SK-N-SH treated with all-trans-retinoic acid at 6 μM for 48 hours (cell line): Measurements from ENCODE around the gene SLC47A2.

ENCODE experiments used
- ATAC-seq: fragments of 200-7000 bp; cut with Tn5 transposase; 3 replicates; pipeline ENCODE4 v1.9.1; 2020; ENCODE audit warnings: mild to moderate bottlenecking, moderate library complexity
- ARNTL ChIP-seq: fragments of 450-650 bp; formaldehyde crosslinking; IDR thresholded peaks from 2 replicates; pipeline ENCODE4 v1.5.0; 2020; ENCODE audit warnings: low read depth, mild to moderate bottlenecking, moderate library complexity, borderline replicate concordance
- BACH2 ChIP-seq: fragments of 250-450 bp; sonication (Bioruptor Pico); IDR thresholded peaks from 2 replicates; pipeline ENCODE4 v1.9.0; 2021; ENCODE audit warnings: mild to moderate bottlenecking, borderline replicate concordance
- CREB5 ChIP-seq: fragments of 250-450 bp; sonication (Bioruptor Pico); IDR thresholded peaks from 2 replicates; pipeline ENCODE4 v1.5.1; 2020; ENCODE audit warnings: low read depth, mild to moderate bottlenecking, moderate library complexity
- CSDC2 ChIP-seq: fragments of 250-450 bp; sonication (Bioruptor Pico); IDR thresholded peaks from 2 replicates; pipeline ENCODE4 v1.5.0; 2020; ENCODE audit warnings: mild to moderate bottlenecking, moderate library complexity
- CSRNP3 ChIP-seq: fragments of 250-450 bp; sonication (Bioruptor Pico); IDR thresholded peaks from 2 replicates; pipeline ENCODE4 v1.5.1; 2021; ENCODE audit warnings: mild to moderate bottlenecking, moderate library complexity
- ESRRG ChIP-seq: fragments of 250-450 bp; sonication (Bioruptor Pico); IDR thresholded peaks from 2 replicates; pipeline ENCODE4 v1.6.1; 2021; ENCODE audit warnings: mild to moderate bottlenecking
- GLIS3 ChIP-seq: fragments of 250-450 bp; sonication (Bioruptor Pico); IDR thresholded peaks from 2 replicates; pipeline ENCODE4 v1.5.0; 2020; ENCODE audit warnings: mild to moderate bottlenecking, moderate library complexity
- ISL1 ChIP-seq: fragments of 250-450 bp; sonication (Bioruptor Pico); IDR thresholded peaks from 2 replicates; pipeline ENCODE4 v2.1.2; 2022; ENCODE audit warnings: mild to moderate bottlenecking, moderate library complexity
- OSR1 ChIP-seq: fragments of 250-450 bp; sonication (Bioruptor Pico); IDR thresholded peaks from 2 replicates; pipeline ENCODE4 v1.8.0; 2022; ENCODE audit warnings: moderate library complexity, mild to moderate bottlenecking, inconsistent platforms
- PATZ1 ChIP-seq: fragments of 250-450 bp; sonication (Bioruptor Pico); IDR thresholded peaks from 2 replicates; pipeline ENCODE4 v1.8.0; 2020; ENCODE audit warnings: mild to moderate bottlenecking, moderate library complexity, borderline replicate concordance
- POU6F1 ChIP-seq: fragments of 250-450 bp; sonication (Bioruptor Pico); IDR thresholded peaks from 2 replicates; pipeline ENCODE4 v1.8.0; 2021; ENCODE audit warnings: low read depth, mild to moderate bottlenecking, moderate library complexity, borderline replicate concordance
- PPARA ChIP-seq: fragments of 250-450 bp; sonication (Bioruptor Pico); IDR thresholded peaks from 2 replicates; pipeline ENCODE4 v1.5.0; 2020; ENCODE audit warnings: mild to moderate bottlenecking, borderline replicate concordance
- RARB ChIP-seq: fragments of 250-450 bp; sonication (Bioruptor Pico); IDR thresholded peaks from 2 replicates; pipeline ENCODE4 v1.8.0; 2021; ENCODE audit warnings: mild to moderate bottlenecking, moderate library complexity
- SNAI2 ChIP-seq: fragments of 250-450 bp; sonication (Bioruptor Pico); IDR thresholded peaks from 2 replicates; pipeline ENCODE4 v1.5.0; 2020; ENCODE audit warnings: mild to moderate bottlenecking, moderate library complexity
- TCF4 ChIP-seq: fragments of 250-450 bp; sonication (Bioruptor Pico); IDR thresholded peaks from 2 replicates; pipeline ENCODE4 v1.8.0; 2021; ENCODE audit warnings: mild to moderate bottlenecking, moderate library complexity, borderline replicate concordance
- TSHZ2 ChIP-seq: fragments of 250-450 bp; sonication (Bioruptor Pico); IDR thresholded peaks from 2 replicates; pipeline ENCODE4 v1.5.0; 2020; ENCODE audit warnings: mild to moderate bottlenecking, moderate library complexity
- ZC3H10 ChIP-seq: fragments of 250-450 bp; sonication (Bioruptor Pico); IDR thresholded peaks from 2 replicates; pipeline ENCODE4 v1.5.1; 2021; ENCODE audit warnings: mild to moderate bottlenecking, moderate library complexity
- ZFP3 ChIP-seq: fragments of 250-450 bp; sonication (Bioruptor Pico); IDR thresholded peaks from 2 replicates; pipeline ENCODE4 v1.5.0; 2020; ENCODE audit warnings: mild to moderate bottlenecking, moderate library complexity
- ZFP30 ChIP-seq: fragments of 450-650 bp; formaldehyde crosslinking; IDR thresholded peaks from 2 replicates; pipeline ENCODE4 v1.5.0; 2022; ENCODE audit warnings: mild to moderate bottlenecking, moderate library complexity
- ZNF565 ChIP-seq: fragments of 450-650 bp; formaldehyde crosslinking; conservative IDR thresholded peaks from 2 replicates; pipeline ENCODE4 v1.5.0; 2020; ENCODE audit warnings: low read depth, mild to moderate bottlenecking, moderate library complexity

The SLC47A2 gene

GRCh38 chr17:19746517-19746916, 30.1 kb upstream of the SLC47A2 start:
- TF ChIP-seq CREB5 (CRISPR knock-in tag) = no peak
- TF ChIP-seq ESRRG (CRISPR knock-in tag) = no peak
- no peak for TF ChIP-seq PPARA (CRISPR knock-in tag)
- no peak for TF ChIP-seq ISL1 (CRISPR knock-in tag)
- TF ChIP-seq GLIS3 (CRISPR knock-in tag) = no peak
- TF ChIP-seq ZFP30 (CRISPR knock-in tag) = no peak
- no peak for TF ChIP-seq POU6F1 (CRISPR knock-in tag)
- TF ChIP-seq ZC3H10 (CRISPR knock-in tag) = no peak
- TF ChIP-seq ZNF565 (CRISPR knock-in tag) = no peak
- TF ChIP-seq CSDC2 (CRISPR knock-in tag) = no peak
- no peak for ATAC-seq

- ATAC-seq = peak; percentile 97
- TF ChIP-seq BACH2 (CRISPR knock-in tag) = no peak
- TF ChIP-seq TSHZ2 (CRISPR knock-in tag) = no peak
- no peak for TF ChIP-seq TCF4 (CRISPR knock-in tag)
- no peak for TF ChIP-seq ZFP30 (CRISPR knock-in tag)
- no peak for TF ChIP-seq OSR1 (CRISPR knock-in tag)
- no peak for TF ChIP-seq CSRNP3 (CRISPR knock-in tag)
Observed at GRCh38 chr17:19744922-19745757, 28.8 kb upstream of the SLC47A2 start.

GRCh38 chr17:19744492-19744891, 28.1 kb upstream of the SLC47A2 start:
- TF ChIP-seq RARB (no peak), PATZ1 (CRISPR knock-in tag) (no peak), ZFP30 (CRISPR knock-in tag) (no peak), ESRRG (CRISPR knock-in tag) (no peak), ARNTL (no peak), ISL1 (CRISPR knock-in tag) (no peak), SNAI2 (CRISPR knock-in tag) (no peak), ZNF565 (CRISPR knock-in tag) (no peak), ZFP3 (no peak), PPARA (CRISPR knock-in tag) (no peak), CREB5 (CRISPR knock-in tag) (no peak)

More at GRCh38 chr17:19744492-19744891, 28.1 kb upstream of the SLC47A2 start:
- peak; percentile 65 for ATAC-seq
